GM18951 (cell line): Measurements from ENCODE around the gene PDGFRB.

Experiments
- POLR2A ChIP-seq: IDR thresholded peaks from 4 replicates; pipeline ENCODE4 v1.6.1; 2011; ENCODE audit warnings: mild to moderate bottlenecking; ENCODE audit not compliant: insufficient read length, insufficient read depth; ENCODE audit errors: extremely low read depth
- in situ Hi-C: fragments of 300-500 bp; cut with MboI; formaldehyde crosslinking; loops from one replicate; pipeline ENCODE4 v1.12.0; 2022; ENCODE audit warnings: low sequenced_read_pairs, mixed read lengths, inconsistent platforms; ENCODE audit not compliant: unreplicated experiment

PDGFRB gene

DNA sequence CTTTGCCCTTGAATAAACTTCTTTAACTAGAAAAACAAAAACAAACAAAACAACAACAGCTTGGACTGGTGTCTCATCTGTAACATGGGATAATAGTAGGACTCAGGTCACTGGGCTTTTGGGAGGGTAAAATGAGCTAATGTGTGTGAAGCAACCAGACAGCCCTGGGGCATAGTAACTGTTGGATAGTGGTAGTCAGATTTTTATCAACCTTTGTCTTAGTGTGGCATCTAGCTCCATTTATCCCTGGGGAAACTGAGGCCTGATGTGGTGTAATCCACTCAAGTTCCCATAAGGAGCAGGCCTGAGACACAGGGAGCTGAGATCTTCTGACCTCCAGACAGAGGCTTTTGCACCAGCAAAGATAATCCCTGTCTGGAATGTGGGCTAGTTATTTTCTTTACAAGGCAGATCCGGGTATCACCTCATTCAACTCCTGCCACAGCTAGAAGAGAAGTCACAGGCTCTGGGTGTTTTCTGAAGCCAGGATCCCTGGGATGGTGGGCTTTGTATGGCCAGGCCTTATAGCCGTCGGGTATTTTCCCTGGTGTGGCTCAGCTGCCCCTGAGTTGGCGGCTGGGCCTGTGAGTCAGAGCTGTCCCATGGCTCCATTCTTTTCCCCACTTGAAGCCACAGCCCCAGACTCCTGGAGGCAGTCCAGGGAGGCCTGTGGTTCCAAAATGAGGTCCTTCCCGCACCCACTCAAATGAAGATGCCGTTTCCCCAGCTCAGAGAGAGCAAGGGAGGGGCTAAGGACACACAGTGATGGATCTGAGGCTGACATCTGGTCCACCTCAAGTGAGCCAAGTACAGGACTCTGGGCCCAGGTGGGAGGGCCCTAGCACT lies 43.2 kb downstream of the PDGFRB start:
- in situ Hi-C loops, result no loop called here

DNA sequence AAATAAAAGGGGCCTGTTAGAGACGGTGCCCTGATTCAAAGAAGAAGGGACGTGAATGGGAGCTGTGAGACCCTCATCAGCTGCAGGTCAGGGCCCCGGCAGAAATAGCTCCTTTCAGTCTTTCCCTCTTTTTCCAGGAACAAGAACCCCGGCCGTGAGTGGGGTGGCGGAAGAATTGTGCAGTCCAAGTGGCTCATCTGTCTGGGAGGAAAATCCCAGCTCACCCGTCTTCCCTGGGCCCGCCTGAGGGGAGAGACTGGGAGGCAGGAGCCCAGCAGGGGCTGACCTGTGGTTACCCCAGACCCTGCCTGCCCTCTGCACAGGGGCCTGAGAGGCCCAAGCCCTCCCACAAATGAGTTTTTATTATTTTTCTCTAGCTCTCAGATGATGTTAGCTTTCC lies 44.5 kb downstream of the PDGFRB start:
- no peak for TF ChIP-seq POLR2A
- in situ Hi-C loops, result no loop called here

More for the DNA sequence above, 43.2 kb downstream of the PDGFRB start:
- no peak for TF ChIP-seq POLR2A

DNA sequence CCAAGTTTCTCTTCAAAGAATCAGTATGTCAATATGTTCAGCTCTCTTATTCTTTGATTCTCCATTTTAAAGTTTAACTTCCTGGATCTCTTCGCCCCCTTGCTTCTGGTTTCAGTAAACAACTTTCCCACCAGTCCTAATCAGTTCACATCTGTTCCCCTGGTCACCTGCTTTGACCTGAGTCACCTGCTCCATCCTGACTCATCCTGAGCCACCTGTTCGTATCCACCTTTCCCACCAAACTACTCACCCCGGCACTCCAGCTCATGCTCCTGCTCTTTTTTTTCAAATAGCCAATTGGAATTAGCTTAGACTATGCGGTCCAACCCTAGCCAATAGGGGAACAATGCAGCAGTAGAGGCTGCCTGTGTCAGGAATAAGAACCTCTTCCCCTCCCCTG lies 45.7 kb downstream of the PDGFRB start:
- in situ Hi-C loops, result no loop called here

DNA sequence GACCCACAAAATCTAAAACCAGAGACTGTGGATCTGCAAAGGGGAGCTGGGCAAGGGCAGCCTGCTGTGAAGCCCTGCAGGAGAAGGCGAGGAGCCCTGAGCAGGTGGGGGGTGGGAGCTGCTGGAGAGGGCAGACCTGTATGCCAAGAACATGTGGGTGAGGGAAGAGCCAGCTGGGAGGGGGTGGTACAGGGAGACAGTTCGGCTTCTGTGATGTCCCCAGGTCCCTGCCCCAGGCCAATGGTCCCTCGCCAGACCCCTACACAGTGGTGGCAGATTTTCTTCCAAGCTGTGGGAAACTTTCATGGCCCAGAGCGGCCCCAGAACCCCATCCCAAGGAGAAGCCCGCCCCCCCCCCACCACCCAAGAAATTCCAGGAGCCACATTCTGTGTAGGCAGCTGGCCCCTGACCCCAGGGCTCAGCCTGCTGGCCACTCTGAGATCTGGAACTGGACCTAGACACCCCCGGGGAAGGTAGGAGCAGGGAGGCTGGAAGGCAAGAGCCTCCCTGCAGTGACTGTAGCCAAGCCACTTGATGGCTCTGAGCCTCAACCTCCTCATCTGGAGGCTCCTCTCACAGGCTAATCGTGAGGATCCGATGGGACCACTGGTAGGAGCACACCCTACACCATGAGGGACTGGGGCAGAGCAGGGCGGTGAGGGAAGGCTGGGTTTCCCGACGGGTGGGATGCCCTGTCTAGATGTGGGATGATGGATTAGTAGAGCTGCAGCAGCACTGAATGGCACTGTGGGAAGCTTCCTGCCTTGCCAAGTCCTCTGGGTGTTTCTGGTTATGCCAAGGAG lies 46.7 kb downstream of the PDGFRB start:
- in situ Hi-C loops, result no loop called here
- TF ChIP-seq POLR2A, result no peak

More for the DNA sequence above, 45.7 kb downstream of the PDGFRB start:
- TF ChIP-seq POLR2A, result no peak

DNA sequence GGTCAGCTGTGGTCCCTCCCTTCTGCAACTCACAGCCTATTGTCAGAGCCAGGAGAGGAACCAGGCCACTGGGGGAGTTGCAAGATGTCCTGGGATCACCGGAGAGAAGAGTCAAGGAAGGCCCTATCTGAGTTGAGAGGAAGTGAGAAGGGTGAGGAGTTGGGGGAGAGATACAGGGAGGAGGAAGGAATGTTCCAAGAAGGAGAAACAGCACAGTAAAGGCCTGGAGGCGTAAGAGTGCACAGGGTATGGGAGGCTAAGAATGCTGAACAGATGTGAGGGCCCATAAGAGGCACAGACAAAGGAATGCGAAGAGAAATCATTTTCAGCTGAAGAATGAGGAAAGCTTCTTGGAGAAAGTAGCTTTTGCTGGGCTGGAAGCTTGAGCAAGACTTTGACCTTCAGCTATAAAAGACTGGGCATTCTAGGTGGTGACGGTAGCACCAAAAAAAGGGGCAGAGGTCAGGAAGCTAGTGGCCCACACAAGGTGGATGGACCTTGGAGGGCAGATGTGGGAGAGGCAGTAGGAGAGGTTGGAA lies 47.7 kb downstream of the PDGFRB start:
- no peak for TF ChIP-seq POLR2A
- in situ Hi-C loops, result no loop called here

DNA sequence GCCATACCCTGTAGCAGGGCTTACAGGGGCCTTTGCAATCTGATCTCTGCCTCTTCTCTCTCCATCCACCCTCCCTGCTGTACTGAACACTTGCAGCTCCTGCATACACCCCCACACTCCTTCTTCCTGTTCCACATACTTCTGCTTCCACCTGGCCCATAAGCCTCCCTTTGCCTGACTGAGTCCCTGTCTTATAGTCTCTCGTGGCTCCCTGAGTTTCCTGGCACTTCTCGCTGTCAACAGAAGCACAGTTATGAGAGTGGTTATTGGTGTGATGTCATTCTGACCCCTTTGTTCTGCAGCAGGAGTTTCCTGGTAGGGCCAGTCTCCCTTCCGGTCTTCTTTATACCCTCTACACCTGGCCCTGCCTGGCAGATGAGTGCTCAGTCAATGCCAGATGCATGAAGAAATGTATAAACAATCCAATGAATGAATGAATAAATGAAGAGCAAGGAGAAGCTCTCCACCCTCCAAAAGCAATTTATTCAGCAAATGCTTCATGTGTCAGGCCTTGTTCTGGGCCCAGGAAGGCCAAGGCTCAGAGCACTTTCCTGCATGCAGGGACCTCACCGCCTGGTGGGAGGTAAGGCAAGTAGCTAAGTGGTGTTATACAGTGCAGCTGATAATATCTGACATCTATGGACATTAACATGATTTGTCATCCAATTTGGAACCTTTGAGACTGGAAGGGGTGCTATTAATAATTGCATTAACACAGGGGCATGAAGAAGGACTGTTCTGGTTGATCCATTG lies 48.8 kb downstream of the PDGFRB start:
- in situ Hi-C loops, result no loop called here
- no peak for TF ChIP-seq POLR2A

DNA sequence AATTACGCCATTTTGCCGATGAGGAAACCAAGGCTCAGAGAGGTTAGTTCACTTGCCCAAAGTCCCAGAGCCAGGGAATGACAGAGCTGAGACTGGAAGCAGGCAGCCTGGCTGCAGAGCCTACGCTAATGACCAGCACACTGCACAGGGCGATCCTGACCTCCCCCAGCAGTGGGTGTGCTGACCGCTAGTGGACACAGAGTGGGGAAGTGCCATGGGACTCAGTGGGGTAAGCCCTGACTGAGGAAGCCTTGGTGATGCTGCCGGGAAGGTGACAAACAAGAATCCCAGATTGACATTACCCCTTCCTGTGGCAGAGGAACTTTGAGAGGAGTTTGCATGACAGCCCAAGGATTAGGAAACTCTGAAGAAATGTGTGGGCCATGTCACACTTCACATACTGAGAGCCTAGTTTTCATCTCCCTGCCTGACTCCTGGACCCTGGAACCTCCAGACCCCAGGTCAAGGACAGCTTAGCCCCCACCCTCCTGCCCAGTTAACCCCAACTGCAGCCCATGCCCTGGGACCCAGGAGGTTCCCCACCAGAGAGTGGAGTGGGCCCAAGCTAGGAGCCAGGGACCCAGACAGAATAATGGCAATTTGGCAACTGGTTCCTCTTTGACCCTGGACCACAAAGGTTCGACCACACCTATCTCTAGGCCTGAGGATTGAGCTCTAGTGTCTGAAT lies 49.6 kb downstream of the PDGFRB start:
- in situ Hi-C loops, result no loop called here

DNA sequence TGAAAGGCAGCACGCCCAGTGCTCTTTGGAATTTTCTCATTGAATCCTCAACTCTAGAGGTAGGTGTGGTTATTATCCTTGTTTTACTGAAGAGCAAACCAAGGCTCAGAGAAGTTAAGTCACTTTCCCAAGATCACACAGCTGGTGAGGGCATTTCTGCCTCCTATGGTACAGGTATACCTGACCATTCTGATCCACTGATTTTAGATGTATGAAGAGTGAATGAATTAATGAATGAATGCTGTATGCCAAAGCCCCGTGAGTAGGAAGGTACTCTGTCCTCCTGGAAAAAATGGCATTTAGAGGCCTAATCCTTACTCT lies 51.1 kb downstream of the PDGFRB start:
- in situ Hi-C loops, result no loop called here
- no peak for TF ChIP-seq POLR2A

More for the DNA sequence above, 49.6 kb downstream of the PDGFRB start:
- no peak for TF ChIP-seq POLR2A

DNA sequence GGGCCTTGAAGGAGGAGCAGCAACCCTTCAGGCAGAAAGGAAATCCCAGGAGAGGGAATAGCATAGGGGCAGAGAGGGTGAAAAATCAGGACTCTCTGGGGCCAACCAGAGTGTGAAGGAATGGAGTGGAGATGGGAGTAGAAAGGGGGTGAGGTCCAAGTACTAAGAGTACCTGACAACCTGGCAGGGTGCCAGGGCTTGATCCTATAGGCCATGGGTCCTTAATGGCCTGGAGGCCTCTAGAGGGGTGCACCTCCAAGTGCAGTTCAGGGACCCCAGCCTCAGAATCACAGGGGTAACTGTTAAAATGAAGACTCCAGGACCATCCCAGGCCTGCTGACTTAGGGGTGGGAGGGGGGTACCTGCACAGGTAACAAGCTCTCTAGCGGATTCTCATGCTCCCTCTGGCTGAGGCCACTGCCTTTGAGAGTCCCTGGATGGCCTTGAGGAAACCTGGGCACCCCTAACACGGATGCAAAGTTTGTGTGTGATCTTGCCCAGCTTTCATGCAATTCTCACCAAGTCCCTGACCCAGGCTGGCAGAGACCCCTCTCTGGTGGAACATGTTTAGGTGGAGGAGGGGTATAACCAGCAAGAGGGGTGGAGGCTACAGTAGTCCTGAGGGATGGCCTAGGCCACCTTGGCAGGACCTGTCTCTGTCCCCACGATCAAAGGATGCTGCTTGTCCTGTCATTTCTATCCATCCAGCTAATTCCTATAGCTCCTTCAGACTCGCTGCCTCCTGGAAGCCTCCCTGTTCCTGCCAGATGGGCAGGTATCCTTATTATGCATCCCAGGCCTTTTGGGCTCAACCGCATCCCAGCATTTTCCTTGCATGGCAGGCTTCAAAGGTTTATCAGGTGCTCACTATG lies 51.7 kb downstream of the PDGFRB start:
- TF ChIP-seq POLR2A, result no peak
- in situ Hi-C loops, result no loop called here

DNA sequence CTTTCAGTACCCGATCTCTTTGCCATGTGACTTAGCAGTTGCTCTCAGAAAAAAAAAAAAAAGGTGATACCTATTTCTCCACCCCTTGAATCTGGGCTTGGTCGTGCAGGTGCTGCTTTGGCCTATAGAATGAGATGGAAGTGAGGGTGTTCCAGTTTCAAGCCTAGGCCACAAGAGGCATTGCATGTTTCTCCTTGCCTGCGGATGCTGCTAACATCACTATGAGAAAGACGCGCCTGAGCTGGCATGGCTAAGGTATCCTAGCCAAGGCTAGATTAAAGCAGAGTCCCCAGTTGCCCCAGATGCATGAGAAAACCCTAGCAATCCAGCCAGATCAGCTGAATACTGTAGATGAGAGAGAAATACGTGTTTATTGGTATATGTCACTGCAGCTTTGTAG lies 54.6 kb downstream of the PDGFRB start:
- TF ChIP-seq POLR2A, result no peak
- in situ Hi-C loops, result no loop called here

DNA sequence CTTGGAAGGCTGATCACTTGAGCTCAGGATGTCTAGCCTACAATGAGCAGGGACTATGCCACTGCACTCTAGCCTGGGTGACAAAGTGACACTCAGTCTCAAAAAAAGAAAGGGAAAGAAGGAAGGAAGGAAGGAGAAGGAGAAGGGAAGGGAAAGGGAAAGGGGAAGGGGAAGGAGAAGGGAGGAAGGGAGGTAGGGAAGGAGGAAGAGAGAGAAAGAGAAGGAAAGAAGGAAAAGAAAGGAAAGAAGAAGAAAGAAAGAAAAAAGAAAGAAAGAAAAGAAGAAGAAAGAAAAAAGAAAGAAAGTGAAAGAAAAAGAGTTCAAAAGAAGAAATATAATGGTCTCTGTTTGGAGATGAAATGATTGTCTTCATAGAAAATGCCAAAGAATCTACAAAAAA lies 58.5 kb downstream of the PDGFRB start:
- in situ Hi-C loops, result no loop called here
- TF ChIP-seq POLR2A, result no peak

DNA sequence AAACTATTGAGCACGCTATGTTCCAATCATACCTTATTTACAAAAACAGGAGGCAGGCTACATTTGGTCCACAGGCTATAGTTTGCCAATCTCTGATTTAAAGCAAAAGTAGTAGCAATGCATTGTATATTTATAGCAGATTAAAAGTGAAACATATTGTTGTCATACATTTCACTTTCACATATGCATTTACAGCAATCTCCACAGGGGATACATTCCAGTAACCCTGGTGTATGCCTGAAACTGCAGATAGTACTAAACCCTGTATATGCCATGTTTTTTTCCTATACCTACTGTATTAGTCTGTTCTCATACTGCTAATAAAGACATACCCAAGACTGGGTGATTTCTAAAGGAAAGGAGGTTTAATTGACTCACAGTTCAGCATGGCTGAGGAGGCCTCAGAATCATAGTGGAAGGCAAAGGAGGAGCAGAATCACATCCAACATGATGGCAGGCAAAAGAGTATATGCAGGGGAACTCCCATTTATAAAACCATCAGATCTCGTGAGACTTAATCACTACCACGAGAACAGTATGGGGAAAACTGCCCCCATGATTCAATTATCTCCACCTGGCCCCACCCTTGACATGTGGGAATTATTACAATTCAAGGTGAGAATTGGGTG lies 63.4 kb downstream of the PDGFRB start:
- TF ChIP-seq POLR2A, result no peak
- in situ Hi-C loops, result no loop called here
